EH (cell line): ENCODE data around the gene PKLR.
"Not testable (repeated sequence)": the region's sequence is repeated elsewhere in the genome, so short reads cannot be mapped to it uniquely, and the experiment has no call there.

ENCODE experiments used
- DNase-seq: peaks from one replicate; pipeline ENCODE4 v3.0.0-alpha.2; 2015; ENCODE audit warnings: low read depth

Gene PKLR

GRCh38 chr1:155318082-155318481 lies 16.8 kb upstream of the PKLR start:
- no peak for DNase-seq

GRCh38 chr1:155316922-155317321 lies 15.7 kb upstream of the PKLR start:
- DNase-seq = no peak

- no peak for DNase-seq
Observed at GRCh38 chr1:155313261-155313660, 12.0 kb upstream of the PKLR start.

GRCh38 chr1:155309423-155310021 lies 8.3 kb upstream of the PKLR start:
- peak; percentile 27 for DNase-seq

GRCh38 chr1:155308493-155309422 lies 7.5 kb upstream of the PKLR start, which contains the start of gene FDPS:
FDPS (plus strand) TSS chr1:155308866; CDS start chr1:155309790, 924 bp downstream.
- DNase-seq = peak; percentile 100

GRCh38 chr1:155307247-155307740 lies 6.1 kb upstream of the PKLR start:
- peak; percentile 61 for DNase-seq

- DNase-seq = peak; percentile 73
Observed at GRCh38 chr1:155305881-155306391, 4.7 kb upstream of the PKLR start.

- no peak for DNase-seq
Observed at GRCh38 chr1:155304558-155305063, 3.4 kb upstream of the PKLR start.

GRCh38 chr1:155300553-155301329 lies 497 bp downstream of the PKLR start:
- no peak for DNase-seq

- DNase-seq = no peak
Observed at GRCh38 chr1:155300024-155300423, 1.2 kb downstream of the PKLR start.

- no peak for DNase-seq
Observed at GRCh38 chr1:155297384-155297783, 3.9 kb downstream of the PKLR start.

- no peak for DNase-seq
Observed at GRCh38 chr1:155296661-155297060, 4.6 kb downstream of the PKLR start.

GRCh38 chr1:155295942-155296267 lies 5.3 kb downstream of the PKLR start:
- DNase-seq = no peak

- DNase-seq = no peak
Observed at GRCh38 chr1:155295183-155295941, 5.9 kb downstream of the PKLR start.

- no peak for DNase-seq
Observed at GRCh38 chr1:155294520-155295182, 6.6 kb downstream of the PKLR start.

GRCh38 chr1:155293086-155293749 lies 8.0 kb downstream of the PKLR start:
- DNase-seq = no peak

GRCh38 chr1:155291006-155291405 lies 10.2 kb downstream of the PKLR start:
- not testable (repeated sequence) for DNase-seq

- no peak for DNase-seq
Observed at GRCh38 chr1:155287987-155288543, 13.2 kb downstream of the PKLR start.

- DNase-seq = no peak
Observed at GRCh38 chr1:155286544-155286943, 14.7 kb downstream of the PKLR start.

- DNase-seq = no peak
Observed at GRCh38 chr1:155285631-155286044, 15.6 kb downstream of the PKLR start.
